NCI-H2029 treated with DMSO at 0.1 percent for 48 hours (cell line): ENCODE results near the gene PHLDB2.

Experiments
- DNase-seq: peaks from one replicate; lab custom pipeline; 2025; lab: John Stamatoyannopoulos, UW

Gene PHLDB2

DNA sequence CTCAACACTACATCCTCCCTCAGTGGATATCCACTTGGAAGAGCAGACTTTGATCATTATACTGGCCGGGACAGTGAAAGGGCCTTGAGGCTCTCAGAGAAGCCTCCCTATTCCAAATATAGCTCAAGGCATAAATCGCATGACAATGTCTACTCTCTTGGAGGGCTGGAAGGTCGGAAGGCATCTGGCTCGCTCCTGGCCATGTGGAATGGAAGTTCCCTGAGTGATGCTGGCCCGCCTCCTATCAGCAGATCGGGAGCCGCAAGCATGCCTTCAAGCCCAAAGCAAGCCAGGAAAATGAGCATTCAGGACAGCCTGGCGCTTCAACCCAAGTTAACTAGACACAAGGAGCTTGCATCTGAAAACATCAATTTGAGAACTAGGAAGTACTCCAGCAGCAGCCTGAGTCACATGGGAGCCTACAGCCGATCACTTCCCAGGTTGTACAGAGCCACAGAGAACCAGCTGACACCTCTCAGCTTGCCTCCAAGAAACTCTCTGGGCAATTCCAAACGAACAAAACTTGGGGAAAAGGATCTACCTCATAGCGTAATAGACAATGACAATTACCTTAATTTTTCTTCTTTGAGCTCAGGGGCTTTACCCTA is 25.4 kb downstream of the PHLDB2 start:
- no peak for DNase-seq

DNA sequence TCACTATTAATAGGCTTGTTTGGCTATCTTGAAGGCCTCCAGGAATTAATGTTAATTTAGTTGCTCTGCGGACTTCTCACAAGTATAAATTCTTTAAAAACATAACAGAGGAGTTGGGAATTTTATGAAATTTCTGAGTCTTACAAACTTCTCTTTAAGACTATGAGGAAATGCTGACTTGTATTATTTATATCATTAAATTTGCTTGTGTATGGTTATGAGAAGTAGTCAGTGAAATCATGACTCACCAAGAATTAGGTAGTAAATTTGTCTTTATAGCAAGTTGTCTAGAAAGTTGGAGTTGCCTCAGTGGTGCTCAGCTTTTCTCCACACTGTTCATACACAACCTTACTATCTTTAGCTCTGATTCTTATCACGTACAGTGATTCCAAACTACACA is 26.5 kb downstream of the PHLDB2 start:
- no peak for DNase-seq

DNA sequence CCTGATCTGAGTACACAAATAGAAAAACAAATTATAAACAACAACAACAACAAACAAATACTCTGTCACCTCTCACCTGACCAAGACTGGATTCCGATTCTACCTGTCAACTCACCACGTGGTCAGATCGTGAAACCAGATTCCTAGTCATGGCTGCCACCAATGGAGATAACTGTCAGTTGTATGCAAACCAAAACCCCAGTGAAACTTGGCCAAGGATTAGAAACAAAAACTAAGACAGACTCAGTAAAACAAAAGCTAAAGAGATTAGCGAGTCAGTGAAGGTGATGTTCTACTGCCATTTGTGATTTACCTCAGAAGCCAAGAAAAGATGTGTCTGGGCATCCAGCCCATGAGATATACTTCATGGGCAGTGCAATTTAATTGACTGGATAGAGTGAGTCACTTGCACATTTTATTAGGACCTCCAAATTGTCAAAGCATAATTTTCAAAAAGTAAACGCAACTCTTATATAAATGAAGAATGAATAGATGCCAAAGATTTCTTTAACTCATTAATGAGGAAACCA is 31.1 kb downstream of the PHLDB2 start:
- no peak for DNase-seq

DNA sequence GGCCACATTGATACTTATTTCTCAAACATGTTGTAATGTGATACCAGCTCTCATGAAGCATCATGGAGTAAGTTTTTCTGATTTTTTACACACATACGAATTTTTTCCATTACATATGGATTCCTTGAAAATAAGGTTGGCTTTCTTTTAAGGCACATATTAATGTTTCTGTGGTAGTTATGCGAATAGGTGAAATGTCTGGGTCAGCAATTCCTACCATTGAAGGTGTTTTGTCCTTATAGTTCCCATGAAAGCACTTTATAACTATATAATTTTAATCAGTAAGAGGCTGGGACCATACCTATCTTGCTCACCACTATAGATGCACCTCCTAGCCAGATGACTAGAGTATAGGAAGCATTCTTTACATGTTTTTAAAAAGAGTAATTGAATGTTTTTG is 33.0 kb downstream of the PHLDB2 start:
- no peak for DNase-seq

DNA sequence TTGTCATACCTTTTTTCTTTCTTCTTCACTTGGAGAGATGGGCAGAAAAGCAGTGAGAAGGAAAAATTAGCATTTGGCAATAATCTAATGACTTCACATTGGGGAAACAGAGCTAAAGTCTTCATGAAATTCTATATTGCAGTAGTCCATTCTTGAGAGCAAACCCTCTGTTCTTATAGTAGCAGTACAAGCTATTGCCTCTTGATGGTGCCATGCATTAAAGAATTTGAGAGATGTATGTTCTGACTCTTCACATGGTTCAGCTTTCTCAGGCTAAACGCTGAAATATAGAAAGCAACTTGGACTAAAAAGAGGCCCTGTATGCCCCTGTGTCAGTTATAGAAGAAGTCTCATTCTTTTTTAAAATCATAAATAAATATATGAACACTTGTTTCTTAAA is 36.0 kb downstream of the PHLDB2 start:
- peak; percentile 51 for DNase-seq

DNA sequence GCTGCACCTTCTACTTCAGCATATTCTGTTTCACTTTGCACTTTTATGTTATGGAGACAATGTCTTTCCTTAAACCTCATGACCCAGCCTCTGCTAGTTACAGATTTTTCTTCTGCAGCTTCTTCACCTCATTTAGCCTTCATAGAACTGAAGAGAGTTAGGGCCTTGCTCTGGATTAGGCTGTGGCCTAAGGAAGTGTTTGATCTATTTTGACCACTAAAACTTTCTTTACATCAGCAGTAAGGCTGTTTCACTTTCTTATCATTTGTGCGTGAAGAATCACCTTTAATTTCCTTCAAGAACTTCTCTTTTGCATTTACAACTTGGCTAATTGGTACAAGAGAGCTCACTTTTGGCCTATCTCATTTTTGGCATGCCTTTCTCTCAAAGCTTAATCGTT is 40.9 kb downstream of the PHLDB2 start:
- DNase-seq, result no peak

DNA sequence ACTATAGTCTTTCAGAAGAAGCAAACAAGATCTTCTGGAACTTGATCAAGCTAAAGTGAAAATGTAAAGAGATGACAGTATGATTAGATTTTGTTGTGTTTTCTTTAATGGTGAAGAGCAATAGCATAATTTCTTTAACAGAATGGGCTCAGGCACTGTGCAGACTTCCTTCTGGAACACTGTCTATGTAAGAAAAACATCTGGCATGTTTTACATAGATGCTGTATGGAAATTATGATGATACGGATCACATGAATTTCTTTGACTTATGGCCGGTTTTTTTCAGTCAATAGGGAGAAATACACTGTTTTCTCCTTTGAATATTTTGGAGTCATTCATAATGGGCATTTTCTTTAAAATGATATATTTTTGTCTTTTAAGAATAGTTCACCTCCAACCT is 42.6 kb downstream of the PHLDB2 start:
- no peak for DNase-seq

DNA sequence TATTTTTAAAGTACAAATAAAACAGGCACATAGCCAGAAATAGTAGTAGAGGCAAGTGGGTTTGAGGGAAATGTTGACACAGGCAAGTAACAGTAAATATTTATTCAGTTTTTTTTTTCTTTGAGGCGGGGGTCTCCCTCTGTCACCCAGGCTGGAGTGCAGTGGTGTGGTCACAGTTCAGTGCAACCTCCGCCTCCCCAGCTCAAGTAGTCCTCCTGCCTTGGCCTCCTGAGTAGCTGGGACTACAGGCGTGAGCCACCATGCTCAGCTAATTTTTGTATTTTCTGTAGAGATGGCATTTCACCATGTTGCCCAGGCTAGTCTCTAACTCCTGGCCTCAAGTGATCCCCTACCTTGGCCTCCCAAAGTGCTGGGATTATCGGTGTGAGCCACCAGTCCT is 43.5 kb downstream of the PHLDB2 start:
- no peak for DNase-seq

DNA sequence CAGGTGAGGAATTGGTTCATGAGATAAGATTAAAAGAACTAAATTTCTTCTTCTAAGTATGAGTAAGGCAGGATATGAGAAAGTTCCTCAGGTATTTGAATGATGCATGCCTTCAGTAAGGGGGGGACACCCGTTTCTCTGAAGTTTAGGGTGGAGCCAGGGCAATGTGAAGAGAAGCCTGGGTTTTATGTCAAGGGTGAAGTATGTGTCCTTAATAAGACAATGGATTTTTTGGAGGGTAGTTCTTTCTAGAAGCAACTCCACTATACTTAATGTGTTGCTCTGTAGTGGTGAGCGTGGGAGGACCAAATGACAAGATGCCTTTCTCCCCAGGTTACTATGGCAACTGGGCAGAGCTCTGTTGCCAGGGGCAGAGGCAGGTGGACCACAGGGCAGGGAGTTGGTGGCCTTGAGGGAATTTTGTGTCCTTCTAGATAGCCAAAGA is 44.0 kb downstream of the PHLDB2 start:
- DNase-seq, result no peak

DNA sequence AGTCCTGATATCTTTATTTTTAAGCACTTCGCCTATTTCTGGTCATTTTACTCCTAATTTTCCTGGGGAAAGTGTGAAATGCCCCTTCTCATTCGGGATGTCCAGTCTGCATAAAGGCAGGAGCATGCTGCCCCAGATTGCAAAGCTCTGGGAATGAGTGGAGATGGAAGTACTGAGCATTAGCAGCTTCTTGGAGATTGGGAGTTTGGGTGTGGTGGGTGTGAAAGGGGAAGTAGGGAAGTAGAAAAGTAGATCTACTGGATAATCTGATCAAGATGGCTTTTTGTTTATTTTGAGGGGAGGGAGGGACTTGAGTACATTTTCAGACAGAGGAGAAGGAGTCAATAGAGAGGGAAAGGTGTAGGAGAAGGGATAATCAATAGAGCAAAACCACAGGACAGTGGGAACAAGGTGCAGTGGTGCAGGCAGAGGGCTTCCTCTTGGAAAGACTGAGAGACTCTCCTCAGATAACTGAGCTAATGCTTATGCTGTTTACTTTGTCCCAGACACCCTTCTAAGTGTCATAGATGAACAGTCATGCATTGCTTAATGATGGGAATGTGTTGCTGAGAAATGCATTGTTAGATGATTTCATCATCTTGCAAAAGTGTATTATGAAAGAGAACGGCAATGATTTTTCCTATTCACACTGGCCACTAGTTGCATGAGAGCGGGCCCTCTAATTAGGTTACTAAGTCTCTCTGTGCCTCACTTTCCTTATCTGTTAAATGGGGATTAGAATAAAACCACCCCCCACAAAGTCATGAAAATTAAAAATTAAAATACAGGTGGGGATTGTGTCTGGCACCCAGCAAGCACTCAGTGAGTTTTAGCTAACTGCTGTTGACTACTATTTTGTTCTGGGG is 45.5 kb downstream of the PHLDB2 start:
- DNase-seq, result peak; percentile 59

DNA sequence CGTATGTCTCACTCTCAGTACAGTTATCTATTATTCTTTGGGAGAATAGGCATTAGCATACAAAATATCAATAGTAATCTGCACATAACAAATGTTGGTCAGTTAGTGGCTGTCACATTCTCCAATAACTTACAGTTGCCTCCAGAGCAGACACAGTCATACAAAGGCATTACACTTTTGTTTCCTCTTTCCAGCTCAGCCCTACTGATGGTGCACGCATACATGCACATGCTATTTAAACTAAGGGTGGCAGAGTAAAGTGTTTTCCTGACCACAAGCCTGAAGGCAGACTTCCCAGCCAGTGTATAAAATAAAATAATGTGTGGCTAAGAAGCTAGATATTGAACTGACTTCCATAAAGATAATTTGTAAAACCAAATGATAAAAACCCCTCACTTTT is 47.6 kb downstream of the PHLDB2 start:
- DNase-seq, result no peak

DNA sequence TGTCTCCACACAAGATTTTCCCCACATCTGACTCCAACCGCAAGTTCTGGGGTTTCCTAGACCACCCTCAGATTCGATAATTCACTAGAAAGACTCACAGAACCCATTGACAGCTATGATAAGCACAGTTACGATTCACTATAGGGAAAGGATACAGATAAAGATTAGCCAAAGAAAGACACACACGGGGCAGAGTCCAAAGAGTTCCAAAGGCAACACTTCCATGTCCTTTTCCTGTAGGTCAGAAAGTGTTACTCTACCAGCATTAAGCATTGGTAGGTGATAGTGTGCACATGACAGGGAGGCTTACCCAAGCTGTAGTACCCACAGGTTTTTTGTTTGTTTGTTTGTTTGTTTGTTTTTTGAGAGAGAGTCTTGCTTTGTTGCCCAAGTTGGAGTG is 48.1 kb downstream of the PHLDB2 start:
- no peak for DNase-seq

DNA sequence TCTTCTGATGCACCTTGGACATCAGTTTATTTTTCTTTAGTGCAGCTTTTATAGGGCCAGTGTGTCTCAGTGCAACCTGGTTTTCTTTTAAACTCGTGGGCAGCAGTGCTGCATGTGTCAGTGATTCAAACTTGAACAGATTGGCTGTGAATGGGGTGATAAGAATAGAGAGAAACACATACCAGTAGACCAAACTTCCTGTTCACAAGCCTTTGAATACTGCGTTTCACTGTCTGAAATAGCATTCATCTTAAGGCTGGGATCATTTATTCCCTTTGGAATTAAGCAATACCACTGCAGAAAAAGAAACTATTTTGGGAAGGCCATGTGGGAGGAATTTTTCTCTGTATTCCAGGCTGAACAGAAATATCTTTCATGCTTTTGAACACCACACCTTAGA is 51.7 kb downstream of the PHLDB2 start:
- DNase-seq, result no peak

DNA sequence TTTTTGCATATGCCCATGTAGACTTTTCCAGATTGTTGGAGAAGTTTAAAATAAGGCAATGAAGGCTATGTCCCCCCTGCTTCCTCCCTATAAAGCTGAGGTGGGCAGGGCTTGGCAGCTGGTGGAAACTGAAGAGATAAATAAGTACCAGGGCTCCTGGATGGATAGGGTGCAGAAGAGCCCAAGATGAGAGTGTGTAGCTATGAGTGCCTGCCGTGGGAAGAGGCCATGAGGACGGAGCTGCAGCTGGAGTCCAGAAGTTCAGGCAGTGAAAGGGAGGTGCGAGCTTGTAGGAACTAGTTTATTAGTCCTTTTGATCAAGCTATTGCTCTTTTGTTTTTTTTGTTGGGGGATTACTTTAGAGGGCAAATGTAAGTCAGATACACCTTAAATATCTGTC is 52.4 kb downstream of the PHLDB2 start:
- DNase-seq, result no peak

DNA sequence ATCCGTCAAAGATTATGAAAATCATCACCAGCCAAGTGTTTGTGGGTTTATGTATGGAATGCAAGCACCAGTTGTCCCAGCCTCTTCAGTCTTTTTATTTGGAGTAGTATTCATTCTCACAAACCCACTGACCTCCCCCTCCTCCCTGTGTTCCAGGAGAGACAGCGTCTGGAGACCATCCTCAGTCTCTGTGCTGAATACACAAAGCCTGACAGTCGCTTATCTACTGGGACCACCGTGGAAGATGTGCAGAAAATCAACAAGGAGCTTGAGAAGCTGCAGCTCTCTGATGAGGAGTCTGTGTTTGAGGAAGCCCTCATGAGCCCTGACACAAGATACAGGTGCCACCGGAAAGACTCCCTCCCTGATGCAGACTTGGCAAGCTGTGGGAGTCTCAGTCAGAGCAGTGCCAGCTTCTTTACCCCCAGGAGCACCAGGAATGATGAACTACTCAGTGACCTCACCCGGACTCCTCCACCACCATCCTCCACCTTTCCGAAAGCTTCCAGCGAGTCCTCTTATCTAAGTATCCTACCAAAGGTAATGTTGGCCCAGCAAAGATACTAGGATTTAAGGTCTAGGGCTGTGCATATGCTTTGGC is 54.2 kb downstream of the PHLDB2 start:
- no peak for DNase-seq

DNA sequence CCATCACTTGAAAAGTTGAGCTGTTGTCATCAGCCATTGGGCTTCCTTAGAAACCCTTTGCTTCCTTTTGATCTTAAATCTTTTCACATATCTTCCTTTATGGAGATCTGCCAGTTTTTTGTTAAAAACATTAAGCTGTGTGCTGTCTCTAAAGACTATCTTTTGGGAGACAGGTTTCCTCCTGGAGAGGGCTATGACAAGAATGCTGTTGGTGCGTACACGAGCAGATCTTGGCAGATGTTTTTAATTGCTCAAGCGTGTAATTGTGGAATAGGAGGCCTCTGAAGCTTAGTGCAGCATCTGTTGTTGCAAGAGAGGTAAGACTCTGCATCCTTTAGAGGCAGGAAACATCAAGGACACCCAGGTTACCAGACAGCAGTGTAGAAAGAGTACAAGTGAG is 56.8 kb downstream of the PHLDB2 start:
- no peak for DNase-seq

DNA sequence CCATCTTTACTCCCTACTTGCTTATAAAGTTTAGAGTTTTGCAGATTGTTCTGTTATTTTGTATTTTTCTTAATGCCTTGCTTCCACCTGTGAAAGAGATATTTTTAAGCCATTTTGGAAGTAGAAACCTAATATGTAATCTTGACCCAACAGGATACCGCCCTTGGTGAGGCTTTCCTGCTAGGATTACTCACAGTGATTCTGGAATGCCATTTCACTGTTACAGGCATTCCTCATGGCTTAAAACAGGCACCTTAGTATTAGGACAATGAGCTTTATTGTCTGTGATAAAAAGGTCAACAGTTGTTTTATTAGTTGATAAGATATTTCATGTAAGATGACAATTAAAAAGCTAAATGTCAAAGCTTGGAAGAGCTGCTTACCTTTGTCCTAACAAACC is 58.2 kb downstream of the PHLDB2 start:
- DNase-seq, result no peak

DNA sequence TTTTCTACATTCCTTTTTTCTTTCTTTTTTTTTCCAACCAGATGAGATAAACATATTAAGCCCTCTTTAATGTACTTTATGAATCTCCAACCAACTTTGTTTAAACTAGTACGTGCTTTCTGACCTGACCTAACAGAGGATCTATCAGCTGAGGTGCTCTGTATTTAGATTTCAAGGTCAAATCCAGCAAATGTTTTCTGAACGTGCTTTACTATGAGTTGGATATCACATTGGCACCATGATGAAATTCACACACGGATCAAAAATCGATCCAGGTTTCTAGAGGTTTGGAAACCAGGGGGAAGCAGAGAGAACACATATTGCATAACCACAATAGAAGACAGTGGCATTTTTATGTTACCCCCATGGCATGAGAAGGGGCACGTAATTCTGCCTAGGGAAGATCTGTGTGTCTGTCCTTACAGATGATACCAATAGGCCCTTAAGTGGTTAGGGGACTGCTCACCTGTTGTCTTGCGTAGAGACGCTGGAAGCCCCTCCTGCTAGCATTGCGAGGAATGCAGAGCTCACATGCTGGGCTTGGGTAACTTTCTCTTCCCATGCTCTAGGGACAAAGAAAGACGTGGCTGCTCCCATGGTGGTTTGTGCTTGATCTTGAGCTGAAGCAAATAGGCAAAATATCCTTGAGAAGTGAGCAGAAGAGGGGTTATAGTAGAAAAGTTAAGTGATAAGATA is 60.5 kb downstream of the PHLDB2 start:
- no peak for DNase-seq

DNA sequence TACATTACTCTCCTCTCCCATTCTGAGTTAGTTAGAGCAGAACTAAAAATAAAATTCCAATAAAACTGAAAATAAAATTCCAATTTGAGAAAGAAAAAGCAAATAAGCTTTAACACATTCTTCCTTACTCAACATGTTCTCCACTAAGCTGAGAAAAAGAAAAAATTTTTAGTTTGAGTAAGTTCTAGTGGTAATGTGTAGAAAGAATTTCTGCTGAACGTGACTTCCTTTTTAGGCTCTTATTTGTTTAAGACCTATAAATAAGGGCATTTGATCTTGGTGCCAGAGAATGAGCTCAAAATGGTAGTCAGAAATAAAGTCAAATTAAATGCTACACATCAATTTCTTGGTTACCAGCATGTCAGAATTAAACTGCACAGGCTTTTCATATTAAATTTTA is 62.1 kb downstream of the PHLDB2 start:
- DNase-seq, result no peak

DNA sequence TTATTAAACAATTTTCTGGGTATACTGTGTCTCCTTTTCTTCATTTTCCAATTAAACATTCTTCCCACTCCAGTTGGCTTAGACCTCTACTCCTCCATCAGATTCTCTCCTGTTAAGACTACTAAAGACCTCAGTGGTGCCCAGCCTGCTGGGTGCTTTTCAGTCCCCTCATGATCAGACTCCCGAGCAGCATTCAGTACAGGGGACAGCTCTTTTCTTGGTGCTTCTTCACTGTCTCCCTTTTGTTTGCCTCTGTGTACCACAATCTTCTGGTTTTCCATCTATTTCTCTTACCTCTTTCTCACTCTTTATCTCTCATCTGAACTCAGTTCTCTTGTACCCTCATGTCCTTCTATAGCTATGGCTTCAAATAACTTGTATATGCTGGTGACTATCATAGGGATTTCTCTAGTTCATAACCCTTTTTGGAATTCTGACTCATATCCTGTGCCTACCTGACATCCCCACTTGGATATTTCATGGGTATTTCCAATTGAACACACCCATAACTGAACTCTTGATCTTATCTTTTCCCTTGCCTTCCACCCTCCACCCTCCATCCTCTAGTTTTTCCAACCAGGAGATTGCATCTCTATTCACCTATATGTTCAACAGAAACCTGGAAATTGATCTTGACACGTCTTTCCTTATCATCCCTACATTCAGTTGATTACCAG is 64.2 kb downstream of the PHLDB2 start:
- DNase-seq, result no peak

DNA sequence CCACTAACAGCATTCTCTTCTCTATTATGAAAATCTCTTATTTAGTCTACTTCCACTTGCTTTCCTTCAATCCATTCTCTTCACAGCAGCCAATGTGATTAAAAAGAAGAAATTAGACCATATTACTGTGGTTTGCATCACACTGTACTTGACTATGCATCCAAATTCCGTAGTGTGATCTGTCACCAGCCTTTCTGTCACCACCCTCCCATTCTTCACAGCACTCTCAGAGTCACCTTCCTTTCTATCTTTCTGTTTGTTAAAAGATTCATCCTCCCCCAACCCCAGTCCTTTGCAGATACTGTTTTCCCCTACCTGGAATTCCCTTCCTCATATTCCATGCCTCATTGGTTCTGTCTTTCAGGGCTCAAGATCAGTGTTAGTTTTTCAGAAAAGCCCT is 64.7 kb downstream of the PHLDB2 start:
- peak; percentile 94 for DNase-seq

DNA sequence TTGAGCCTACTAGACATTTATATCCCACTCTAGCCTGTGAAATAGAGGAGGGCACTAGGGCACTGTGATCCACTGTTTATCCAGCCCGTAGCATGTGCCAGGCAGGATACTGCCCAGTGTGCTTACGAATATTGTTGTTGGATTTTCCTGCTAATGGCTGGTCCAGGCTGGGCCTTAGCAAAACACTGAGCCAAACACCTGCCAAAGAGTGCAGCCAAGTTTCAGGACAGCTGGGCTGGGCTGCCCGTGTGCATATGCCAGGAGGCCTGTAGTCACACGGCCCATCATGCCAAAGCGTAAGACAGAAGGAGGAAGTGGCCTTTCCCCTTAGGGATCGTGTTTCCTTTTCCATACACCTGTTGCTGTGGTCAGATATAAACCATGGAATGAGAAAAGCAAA is 65.2 kb downstream of the PHLDB2 start:
- DNase-seq, result peak; percentile 99
